Smooth muscle cell (in vitro differentiated cells): ENCODE data around the gene DVL2. TPM values are rescaled to one million over a fixed set of nuclear protein-coding genes. Genes with fewer than 3 reads are reported as not detected.

ENCODE experiments used
- DNase-seq: peaks from one replicate; lab custom pipeline; 2025; ENCODE audit not compliant: unreplicated experiment; lab: John Stamatoyannopoulos, UW
- H2AFZ ChIP-seq: fragments of 200-600 bp; sonication (generic); 2 replicates; pipeline ENCODE4 v1.6.0; 2016; ENCODE audit warnings: antibody characterized with exemption, low read depth, mild to moderate bottlenecking
- H3F3A ChIP-seq: fragments of 200-600 bp; sonication (generic); 2 replicates; pipeline ENCODE4 v1.6.0; 2017; ENCODE audit warnings: antibody characterized with exemption, low read depth
- H3K27ac ChIP-seq: fragments of 200-600 bp; sonication (generic); 2 replicates; pipeline ENCODE4 v1.5.1; 2016; ENCODE audit warnings: low read depth, mild to moderate bottlenecking
- H3K27me3 ChIP-seq: fragments of 200-600 bp; sonication (generic); 2 replicates; pipeline ENCODE4 v1.6.1; 2016; ENCODE audit warnings: low read depth, mild to moderate bottlenecking
- H3K36me3 ChIP-seq: fragments of 200-600 bp; sonication (generic); 2 replicates; pipeline ENCODE4 v1.5.1; 2016; ENCODE audit warnings: low read depth
- H3K4me1 ChIP-seq: fragments of 200-600 bp; sonication (generic); 2 replicates; pipeline ENCODE4 v1.5.1; 2016; ENCODE audit warnings: low read depth
- H3K4me2 ChIP-seq: fragments of 200-600 bp; sonication (generic); 2 replicates; pipeline ENCODE4 v1.6.0; 2016; ENCODE audit warnings: mild to moderate bottlenecking
- H3K4me3 ChIP-seq: fragments of 200-600 bp; sonication (generic); 2 replicates; pipeline ENCODE4 v1.5.1; 2016; ENCODE audit warnings: mild to moderate bottlenecking
- H3K79me2 ChIP-seq: fragments of 200-600 bp; sonication (generic); 2 replicates; pipeline ENCODE4 v1.6.0; 2016; ENCODE audit warnings: low read depth, mild to moderate bottlenecking
- H3K9ac ChIP-seq: fragments of 200-600 bp; sonication (generic); 2 replicates; pipeline ENCODE4 v1.6.0; 2016; ENCODE audit warnings: low read depth
- H3K9me3 ChIP-seq: fragments of 200-600 bp; sonication (generic); replicated peaks from 2 replicates; pipeline ENCODE4 v1.5.1; 2016; ENCODE audit warnings: low read depth
- H4K20me1 ChIP-seq: fragments of 200-600 bp; sonication (generic); 2 replicates; pipeline ENCODE4 v1.6.0; 2016; ENCODE audit warnings: low read depth
- WGBS: methylation state at CpG from one replicate; pipeline ENCODE4 v1.1.7; 2016; ENCODE audit warnings: low lambda C conversion rate; 5-methylcytosine and 5-hydroxymethylcytosine counted together
- polyA plus RNA-seq: library from polyadenylated mRNA; unstranded; fragments of >200 nt; fragmentation: Nextera tagmentation; extraction: Ambion mirVana; gene quantifications from 2 replicates; pipeline ENCODE4 v1.2.1, GENCODE V29; 2016
- total RNA-seq: library from RNA; depleted of rRNA; stranded (reverse); fragments of >200 nt; gene quantifications from 2 replicates; pipeline ENCODE4 v1.2.3, GENCODE V29; 2014
- TF ChIP-seq, protein P1 (sequence below): fragments of 200-600 bp; sonication (generic); IDR thresholded peaks from 2 replicates; pipeline ENCODE4 v1.5.1; 2017; ENCODE audit warnings: borderline replicate concordance, mild to moderate bottlenecking, antibody characterized with exemption; ENCODE audit not compliant: insufficient read depth, poor library complexity, severe bottlenecking

DVL2 gene
- total and polyA plus RNA-seq, 2 experiments from 2014 or later, result 31.8 to 49.6 TPM

DNA sequence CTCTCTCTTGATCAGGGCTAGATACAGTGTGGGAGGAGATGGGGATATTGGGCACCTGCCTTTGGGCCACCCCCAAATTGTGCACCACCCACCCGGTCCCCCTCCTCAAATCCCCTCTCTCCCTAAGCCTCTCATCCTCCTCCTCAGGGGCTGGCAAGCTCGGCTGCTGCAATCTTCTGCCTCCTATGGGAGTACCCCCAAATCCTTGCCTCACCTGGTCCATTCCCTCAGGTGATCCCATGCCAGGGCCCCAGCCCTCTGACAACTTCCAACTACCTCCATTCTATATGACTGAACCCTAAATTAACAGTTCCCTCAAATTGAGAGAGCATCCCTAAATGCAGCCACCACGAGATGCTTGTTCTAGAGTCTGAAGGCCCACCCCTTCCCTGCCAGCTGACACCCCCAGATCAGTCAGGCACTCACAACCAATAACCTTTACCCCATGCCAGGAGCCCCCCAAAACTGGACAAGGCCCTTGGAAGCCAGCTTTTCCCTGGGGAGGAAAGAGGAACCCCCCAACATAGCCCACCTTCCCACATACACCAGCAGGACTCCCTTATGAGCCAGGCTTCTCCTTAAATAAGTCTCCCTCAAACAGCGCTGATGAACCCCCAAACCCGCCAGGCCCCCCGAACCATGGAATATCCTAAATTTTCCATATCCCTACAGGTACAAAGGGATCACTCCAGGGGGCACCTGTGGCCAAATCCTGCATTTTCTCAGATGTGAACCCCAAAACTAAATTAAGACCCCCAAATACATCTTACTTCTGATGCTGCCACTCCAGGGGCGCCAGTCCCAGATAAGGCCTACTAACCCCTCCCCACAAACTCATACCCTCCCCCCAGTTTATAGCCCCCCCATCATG is 17.8 kb downstream of the DVL2 start:
- H3K4me1 ChIP-seq, result peaks cover 51% of the 10 kb centered on the region
- TF ChIP-seq, protein P1, sequence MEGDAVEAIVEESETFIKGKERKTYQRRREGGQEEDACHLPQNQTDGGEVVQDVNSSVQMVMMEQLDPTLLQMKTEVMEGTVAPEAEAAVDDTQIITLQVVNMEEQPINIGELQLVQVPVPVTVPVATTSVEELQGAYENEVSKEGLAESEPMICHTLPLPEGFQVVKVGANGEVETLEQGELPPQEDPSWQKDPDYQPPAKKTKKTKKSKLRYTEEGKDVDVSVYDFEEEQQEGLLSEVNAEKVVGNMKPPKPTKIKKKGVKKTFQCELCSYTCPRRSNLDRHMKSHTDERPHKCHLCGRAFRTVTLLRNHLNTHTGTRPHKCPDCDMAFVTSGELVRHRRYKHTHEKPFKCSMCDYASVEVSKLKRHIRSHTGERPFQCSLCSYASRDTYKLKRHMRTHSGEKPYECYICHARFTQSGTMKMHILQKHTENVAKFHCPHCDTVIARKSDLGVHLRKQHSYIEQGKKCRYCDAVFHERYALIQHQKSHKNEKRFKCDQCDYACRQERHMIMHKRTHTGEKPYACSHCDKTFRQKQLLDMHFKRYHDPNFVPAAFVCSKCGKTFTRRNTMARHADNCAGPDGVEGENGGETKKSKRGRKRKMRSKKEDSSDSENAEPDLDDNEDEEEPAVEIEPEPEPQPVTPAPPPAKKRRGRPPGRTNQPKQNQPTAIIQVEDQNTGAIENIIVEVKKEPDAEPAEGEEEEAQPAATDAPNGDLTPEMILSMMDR, result no peak
- WGBS, result 21% methylated on average over 7 of the region's 7 CpGs

DNA sequence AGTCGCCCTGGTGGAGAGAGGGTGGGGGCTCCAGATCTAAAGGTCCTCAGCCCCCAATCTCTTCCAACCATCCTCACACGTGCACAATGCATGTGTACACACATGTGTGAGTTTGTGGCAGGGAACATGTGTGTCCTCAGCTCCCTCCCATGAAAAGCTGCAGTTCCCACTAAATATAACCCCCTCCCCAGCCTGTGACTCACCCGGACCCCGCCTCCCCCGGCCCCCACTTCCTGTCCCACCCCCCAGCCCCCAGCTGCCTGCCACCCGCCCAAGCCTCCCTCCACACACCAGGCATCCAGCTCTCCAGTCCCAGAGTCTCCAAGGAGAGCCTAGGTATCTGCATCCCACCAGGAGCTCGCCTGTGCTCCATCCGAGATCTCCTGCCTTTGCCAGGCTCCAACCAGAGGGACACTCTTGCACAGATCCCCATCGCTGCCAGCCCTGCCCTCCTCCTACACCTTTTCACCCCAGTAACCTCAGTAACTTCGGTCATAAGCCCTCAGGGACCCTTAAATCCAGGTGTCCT is 18.6 kb downstream of the DVL2 start:
- H3K27me3 ChIP-seq, result no peaks in the 10 kb centered on the region
- peak overlapping the region; percentile 88 for H3K27ac ChIP-seq
- H3K4me3 ChIP-seq, result peak overlapping the region; percentile 72
- H4K20me1 ChIP-seq, result peaks cover 59% of the 10 kb centered on the region
- no peak overlapping the region for H3K9ac ChIP-seq
- no peaks in the 10 kb centered on the region for H3K9me3 ChIP-seq
- peaks cover 24% of the 10 kb centered on the region for H3F3A ChIP-seq
- H3K4me2 ChIP-seq, result peak overlapping the region; percentile 96
- no peaks in the 10 kb centered on the region for H3K36me3 ChIP-seq
- H3K79me2 ChIP-seq, result peaks cover 40% of the 10 kb centered on the region
- WGBS, result 12% methylated on average over 6 of the region's 10 CpGs
- TF ChIP-seq, protein P1, result no peak
- DNase-seq, result no peak
- H2AFZ ChIP-seq, result no peak overlapping the region
- H3K4me1 ChIP-seq, result peaks cover 54% of the 10 kb centered on the region

More for the DNA sequence above, 17.8 kb downstream of the DVL2 start:
- H3K27me3 ChIP-seq, result no peaks in the 10 kb centered on the region
- no peaks in the 10 kb centered on the region for H3K36me3 ChIP-seq
- H3K79me2 ChIP-seq, result peaks cover 37% of the 10 kb centered on the region
- H3K9ac ChIP-seq, result peak overlapping the region; percentile 76
- peak overlapping the region; percentile 65 for H3K27ac ChIP-seq
- DNase-seq, result no peak
- H4K20me1 ChIP-seq, result peaks cover 59% of the 10 kb centered on the region
- peak overlapping the region; percentile 72 for H3K4me3 ChIP-seq
- H2AFZ ChIP-seq, result no peak overlapping the region
- peaks cover 28% of the 10 kb centered on the region for H3F3A ChIP-seq
- no peaks in the 10 kb centered on the region for H3K9me3 ChIP-seq
- peak overlapping the region; percentile 96 for H3K4me2 ChIP-seq

DNA sequence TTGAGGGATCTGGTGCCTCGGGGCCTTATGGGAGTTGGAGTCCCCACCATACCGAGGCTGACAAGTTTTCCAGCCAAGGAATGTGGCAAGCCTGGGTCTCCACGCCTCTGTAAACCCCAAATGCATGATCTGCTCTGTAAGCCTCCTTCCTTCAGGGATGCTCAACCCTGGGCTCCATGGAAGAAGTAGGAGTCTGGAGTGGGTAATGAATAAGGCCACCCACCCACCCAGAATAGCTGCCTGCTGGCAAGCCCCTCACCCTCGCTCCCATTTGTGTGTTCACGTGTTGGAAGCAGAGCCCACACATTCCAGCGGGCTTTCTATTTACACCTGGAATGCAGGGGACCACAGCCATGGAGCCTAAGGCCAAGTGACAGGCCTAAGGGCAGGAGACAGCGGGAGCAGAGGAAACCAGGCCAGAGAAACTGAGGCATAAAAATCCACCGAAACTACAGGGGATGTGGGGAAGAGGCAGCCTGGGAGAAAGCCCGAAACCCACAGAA is 19.1 kb downstream of the DVL2 start:
- H3K27ac ChIP-seq, result peak overlapping the region; percentile 88
- peak overlapping the region; percentile 60 for H3K4me3 ChIP-seq
- no peak overlapping the region for H3K9ac ChIP-seq
- no peaks in the 10 kb centered on the region for H3K27me3 ChIP-seq
- H3K36me3 ChIP-seq, result no peaks in the 10 kb centered on the region
- no peak for DNase-seq
- TF ChIP-seq, protein P1, result no peak
- no peak overlapping the region for H2AFZ ChIP-seq
- peaks cover 53% of the 10 kb centered on the region for H3K4me1 ChIP-seq
- H3F3A ChIP-seq, result peaks cover 23% of the 10 kb centered on the region
- peak overlapping the region; percentile 96 for H3K4me2 ChIP-seq
- peaks cover 45% of the 10 kb centered on the region for H3K79me2 ChIP-seq
- no peaks in the 10 kb centered on the region for H3K9me3 ChIP-seq
- peaks cover 60% of the 10 kb centered on the region for H4K20me1 ChIP-seq
- 7% methylated on average over 9 of the region's 9 CpGs for WGBS
